OCI-LY1 (cell line): ENCODE results near the gene GAL3ST1.
"Not testable (repeated sequence)": the region's sequence is repeated elsewhere in the genome, so short reads cannot be mapped to it uniquely, and the experiment has no call there.

Experiments
- H2AFZ ChIP-seq: fragments of 200-600 bp; sonication (generic), shearing (Covaris generic); 2 replicates; pipeline ENCODE4 v1.6.0; 2014; ENCODE audit warnings: antibody characterized with exemption, mild to moderate bottlenecking, low read length
- H3F3A ChIP-seq: fragments of 200-600 bp; sonication (generic), shearing (Covaris generic); 2 replicates; pipeline ENCODE4 v1.6.0; 2014; ENCODE audit warnings: mild to moderate bottlenecking, antibody characterized with exemption, low read length, moderate library complexity; ENCODE audit not compliant: insufficient read depth
- H3K27ac ChIP-seq: fragments of 200-600 bp; sonication (generic); 2 replicates; pipeline ENCODE4 v1.5.1; 2014; ENCODE audit warnings: low read length, mixed run types, mild to moderate bottlenecking, low read depth; ENCODE audit not compliant: poor library complexity, severe bottlenecking
- H3K27me3 ChIP-seq: fragments of 200-600 bp; sonication (generic); 2 replicates; pipeline ENCODE4 v1.6.0; 2014; ENCODE audit warnings: antibody characterized with exemption, mild to moderate bottlenecking, low read length, moderate library complexity; ENCODE audit not compliant: insufficient read depth
- H3K36me3 ChIP-seq: fragments of 200-600 bp; sonication (generic); 2 replicates; pipeline ENCODE4 v1.6.1; 2014; ENCODE audit warnings: mild to moderate bottlenecking, antibody characterized with exemption, low read length, moderate library complexity, mixed read lengths; ENCODE audit not compliant: insufficient read depth
- H3K4me1 ChIP-seq: fragments of 200-600 bp; sonication (generic); 2 replicates; pipeline ENCODE4 v1.5.1; 2014; ENCODE audit warnings: mild to moderate bottlenecking, low read length, moderate library complexity; ENCODE audit not compliant: insufficient read depth, severe bottlenecking
- H3K4me2 ChIP-seq: fragments of 200-600 bp; sonication (generic), shearing (Covaris generic); 2 replicates; pipeline ENCODE4 v1.6.1; 2014; ENCODE audit warnings: low read length
- H3K4me3 ChIP-seq: fragments of 200-600 bp; sonication (generic); 2 replicates; pipeline ENCODE4 v1.5.1; 2014; ENCODE audit warnings: low read length, low read depth, mild to moderate bottlenecking, mixed read lengths; ENCODE audit not compliant: poor library complexity, severe bottlenecking
- H3K79me2 ChIP-seq: fragments of 200-600 bp; shearing (Covaris generic); 2 replicates; pipeline ENCODE4 v1.6.1; 2016; ENCODE audit warnings: mixed run types, low read length, mixed read lengths; ENCODE audit not compliant: insufficient read depth
- H3K9ac ChIP-seq: fragments of 200-600 bp; sonication (generic), shearing (Covaris generic); 2 replicates; pipeline ENCODE4 v1.6.1; 2014; ENCODE audit warnings: mild to moderate bottlenecking, low read length, mixed read lengths
- H3K9me2 ChIP-seq: fragments of 200-600 bp; sonication (generic), shearing (Covaris generic); 2 replicates; pipeline ENCODE4 v1.6.1; 2014; ENCODE audit warnings: low read depth, mild to moderate bottlenecking, low read length, mixed read lengths
- H3K9me3 ChIP-seq: fragments of 200-600 bp; shearing (Covaris generic); 2 replicates; pipeline ENCODE4 v1.6.1; 2014; ENCODE audit warnings: low read length, mixed read lengths
- H4K20me1 ChIP-seq: fragments of 200-600 bp; sonication (generic), shearing (Covaris generic); 2 replicates; pipeline ENCODE4 v1.6.0; 2016; ENCODE audit warnings: mild to moderate bottlenecking, low read length; ENCODE audit not compliant: insufficient read depth
- EZH2 ChIP-seq: fragments of 200-600 bp; sonication (generic), shearing (Covaris generic); IDR thresholded peaks from 2 replicates; pipeline ENCODE4 v1.8.0; 2017; ENCODE audit warnings: borderline replicate concordance, mixed run types, mild to moderate bottlenecking, antibody characterized with exemption, low read length, moderate library complexity, mixed read lengths
- TF ChIP-seq, protein P1 (sequence below): fragments of 200-600 bp; sonication (generic), shearing (Covaris generic); IDR thresholded peaks from 2 replicates; pipeline ENCODE4 v1.5.1; 2017; ENCODE audit warnings: mild to moderate bottlenecking, antibody characterized with exemption, low read length, moderate library complexity, mixed read lengths

Gene GAL3ST1

DNA sequence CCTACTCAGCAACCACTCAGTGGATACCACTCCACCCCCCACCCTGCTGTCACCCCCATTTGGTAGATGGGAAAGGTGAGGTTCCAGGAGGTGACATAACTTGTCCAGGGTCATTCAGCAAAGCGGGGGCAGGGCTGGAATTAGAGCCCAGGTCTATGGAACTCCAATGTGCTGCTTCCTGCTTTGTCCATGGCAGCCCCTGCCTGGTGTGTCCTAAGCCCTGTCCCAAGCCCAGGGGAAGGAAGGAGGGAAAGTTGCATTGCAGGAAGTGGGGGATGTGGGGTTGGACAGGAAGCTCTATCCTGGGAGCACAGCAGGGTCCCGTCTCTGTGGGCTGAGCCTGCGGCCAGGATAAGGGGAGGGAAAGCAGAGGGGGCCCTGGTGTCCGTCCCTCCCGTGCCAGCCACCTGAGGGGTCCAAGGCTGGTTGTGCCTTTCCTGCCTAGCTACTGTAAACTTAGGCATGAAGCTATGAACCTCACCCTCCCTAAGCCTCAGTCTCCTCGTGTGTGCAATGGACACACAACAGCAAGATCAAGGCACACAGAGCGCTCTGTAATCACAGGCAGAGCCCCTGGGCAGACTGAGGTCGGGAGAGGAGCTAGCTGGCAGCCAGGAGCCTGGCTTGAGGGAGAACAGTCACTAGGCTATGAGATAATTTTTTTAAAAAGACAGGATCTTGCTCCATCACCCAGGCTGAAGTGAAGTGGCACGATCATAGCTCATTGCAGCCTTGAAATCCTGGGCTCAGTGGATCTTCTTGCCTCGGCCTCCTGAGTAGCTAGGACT, 12.9 kb downstream of the GAL3ST1 start:
- Histone ChIP-seq H4K20me1 (no peaks in the 10 kb centered on the region), H2AFZ (no peak overlapping the region), H3K27ac (no peak overlapping the region), H3K4me2 (no peak overlapping the region), H3F3A (no peaks in the 10 kb centered on the region), H3K36me3 (no peaks in the 10 kb centered on the region), H3K4me3 (no peak overlapping the region), H3K9me2 (no peaks in the 10 kb centered on the region), H3K9ac (no peak overlapping the region), H3K4me1 (no peaks in the 10 kb centered on the region), H3K79me2 (no peaks in the 10 kb centered on the region), H3K27me3 (no peaks in the 10 kb centered on the region), H3K9me3 (no peaks in the 10 kb centered on the region)
- no peak for TF ChIP-seq EZH2
- TF ChIP-seq, protein P1, sequence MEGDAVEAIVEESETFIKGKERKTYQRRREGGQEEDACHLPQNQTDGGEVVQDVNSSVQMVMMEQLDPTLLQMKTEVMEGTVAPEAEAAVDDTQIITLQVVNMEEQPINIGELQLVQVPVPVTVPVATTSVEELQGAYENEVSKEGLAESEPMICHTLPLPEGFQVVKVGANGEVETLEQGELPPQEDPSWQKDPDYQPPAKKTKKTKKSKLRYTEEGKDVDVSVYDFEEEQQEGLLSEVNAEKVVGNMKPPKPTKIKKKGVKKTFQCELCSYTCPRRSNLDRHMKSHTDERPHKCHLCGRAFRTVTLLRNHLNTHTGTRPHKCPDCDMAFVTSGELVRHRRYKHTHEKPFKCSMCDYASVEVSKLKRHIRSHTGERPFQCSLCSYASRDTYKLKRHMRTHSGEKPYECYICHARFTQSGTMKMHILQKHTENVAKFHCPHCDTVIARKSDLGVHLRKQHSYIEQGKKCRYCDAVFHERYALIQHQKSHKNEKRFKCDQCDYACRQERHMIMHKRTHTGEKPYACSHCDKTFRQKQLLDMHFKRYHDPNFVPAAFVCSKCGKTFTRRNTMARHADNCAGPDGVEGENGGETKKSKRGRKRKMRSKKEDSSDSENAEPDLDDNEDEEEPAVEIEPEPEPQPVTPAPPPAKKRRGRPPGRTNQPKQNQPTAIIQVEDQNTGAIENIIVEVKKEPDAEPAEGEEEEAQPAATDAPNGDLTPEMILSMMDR = no peak

DNA sequence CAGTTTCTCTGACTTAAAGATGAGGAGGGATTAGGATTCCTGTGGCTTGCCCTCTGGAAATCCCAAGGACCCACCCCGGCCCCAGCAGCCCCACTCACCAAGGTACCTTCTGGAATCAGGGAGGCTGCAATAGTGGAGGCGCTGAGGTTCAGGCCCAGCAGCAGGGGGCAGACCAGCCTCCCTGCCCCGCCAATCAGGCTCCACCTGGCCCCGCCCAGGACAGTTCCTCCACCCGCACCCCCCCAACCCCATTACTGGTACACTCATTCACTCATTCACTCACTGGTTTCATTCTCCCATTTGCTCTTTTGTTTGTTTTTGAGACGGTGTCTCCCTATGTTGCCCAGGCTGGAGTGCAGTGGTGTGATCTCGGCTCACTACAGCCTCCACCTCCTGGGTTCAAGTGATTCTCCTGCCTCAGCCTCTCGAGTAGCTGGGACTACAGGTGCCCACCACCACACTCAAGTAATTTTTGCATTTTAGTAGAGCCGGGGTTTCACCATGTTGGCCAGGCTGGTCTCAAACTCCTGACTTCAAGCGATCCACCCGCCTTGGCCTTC, 13.7 kb downstream of the GAL3ST1 start:
- H3K79me2 ChIP-seq, H3K4me2 ChIP-seq, H3K27me3 ChIP-seq, H2AFZ ChIP-seq, H4K20me1 ChIP-seq, H3K36me3 ChIP-seq, H3K4me3 ChIP-seq, H3K4me1 ChIP-seq, H3K9me2 ChIP-seq, H3K9ac ChIP-seq, H3F3A ChIP-seq, H3K9me3 ChIP-seq, H3K27ac ChIP-seq: not testable (repeated sequence)
- TF ChIP-seq, protein P1 = peak; percentile 22; the same call in 1 of the 2 replicates

DNA sequence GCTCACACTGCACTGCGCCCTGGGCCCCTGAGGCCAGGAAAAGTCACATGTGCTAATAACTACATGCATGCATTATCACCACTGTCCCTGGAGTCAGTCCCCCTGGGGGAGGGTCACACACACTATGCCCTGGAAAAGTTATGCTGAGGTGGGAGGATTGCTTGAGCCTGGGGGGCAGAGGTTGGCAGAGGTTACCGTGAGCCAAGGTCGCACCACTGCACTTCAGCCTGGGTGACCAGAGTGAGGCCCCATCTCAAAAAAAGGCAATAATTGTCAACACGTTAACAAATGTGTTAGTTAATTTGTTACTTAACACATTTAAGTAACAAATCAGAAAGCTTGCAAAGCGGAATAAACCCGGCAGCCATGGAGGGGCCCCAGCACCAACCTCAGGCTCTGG, 14.6 kb downstream of the GAL3ST1 start:
- Histone ChIP-seq H3K36me3 (no peaks in the 10 kb centered on the region), H3F3A (no peaks in the 10 kb centered on the region), H4K20me1 (no peaks in the 10 kb centered on the region), H3K27me3 (no peaks in the 10 kb centered on the region), H3K79me2 (no peaks in the 10 kb centered on the region), H2AFZ (no peak overlapping the region), H3K9me3 (no peaks in the 10 kb centered on the region), H3K9ac (no peak overlapping the region), H3K4me3 (no peak overlapping the region), H3K27ac (no peak overlapping the region), H3K9me2 (no peaks in the 10 kb centered on the region), H3K4me2 (no peak overlapping the region), H3K4me1 (no peaks in the 10 kb centered on the region)
- TF ChIP-seq, protein P1 = no peak
- TF ChIP-seq EZH2 = no peak
